ENCODE measurements around the gene CD80.

Gene CD80

DNA sequence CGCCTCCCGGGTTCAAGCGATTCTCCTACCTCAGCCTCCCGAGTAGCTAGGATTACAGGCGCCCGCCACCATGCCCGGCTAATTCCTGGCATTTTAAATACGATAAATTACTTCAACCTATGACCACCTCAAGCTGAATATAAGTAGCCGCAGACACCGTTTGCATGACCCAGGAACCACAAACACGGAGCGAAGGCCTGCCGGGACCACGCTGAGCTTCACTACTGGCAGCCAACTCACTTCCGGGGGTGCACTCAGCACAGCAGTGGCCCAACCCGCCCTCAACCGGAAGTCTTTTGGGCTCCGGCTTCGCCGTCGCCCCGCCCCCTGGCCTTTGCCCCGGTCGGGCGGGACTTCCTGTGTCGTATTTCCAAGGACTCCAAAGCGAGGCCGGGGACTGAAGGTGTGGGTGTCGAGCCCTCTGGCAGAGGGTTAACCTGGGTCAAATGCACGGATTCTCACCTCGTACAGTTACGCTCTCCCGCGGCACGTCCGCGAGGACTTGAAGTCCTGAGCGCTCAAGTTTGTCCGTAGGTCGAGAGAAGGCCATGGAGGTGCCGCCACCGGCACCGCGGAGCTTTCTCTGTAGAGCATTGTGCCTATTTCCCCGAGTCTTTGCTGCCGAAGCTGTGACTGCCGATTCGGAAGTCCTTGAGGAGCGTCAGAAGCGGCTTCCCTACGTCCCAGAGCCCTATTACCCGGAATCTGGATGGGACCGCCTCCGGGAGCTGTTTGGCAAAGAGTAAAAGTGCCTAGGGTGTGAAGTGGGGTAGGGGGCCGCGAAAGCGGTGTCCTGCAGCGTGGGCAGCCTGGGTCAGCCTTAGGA is 61.0 kb downstream of the CD80 start, which contains the start of gene TIMMDC1:
Gene TIMMDC1, plus strand, starts transcription at position 362 of the 826 bp plus-strand sequence. Its CDS starts 187 bp downstream, at position 549.
- DNase-seq (ENCODE audit: low read depth in 2 of 2), result peak; percentile 95 to 96

DNA sequence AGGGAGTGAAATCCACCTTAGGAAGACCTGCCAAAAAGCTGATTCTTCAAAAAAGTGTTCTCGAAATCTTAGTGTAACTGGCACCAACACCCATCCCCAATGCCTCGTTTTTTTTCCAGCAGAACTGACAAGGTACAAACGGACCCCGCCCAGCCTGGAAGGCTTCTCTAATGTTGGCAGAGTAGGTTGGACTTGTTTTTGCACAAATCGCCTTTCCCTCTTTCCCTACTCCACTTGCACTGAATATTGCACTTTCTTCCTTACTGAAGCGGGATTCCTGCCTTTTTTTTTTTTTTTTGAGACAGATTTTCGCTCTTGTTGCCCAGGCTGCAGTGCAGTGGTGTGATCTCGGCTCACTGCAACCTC is 61.6 kb downstream of the CD80 start:
- DNase-seq (ENCODE audit: low read depth in 2 of 2), result no peak

DNA sequence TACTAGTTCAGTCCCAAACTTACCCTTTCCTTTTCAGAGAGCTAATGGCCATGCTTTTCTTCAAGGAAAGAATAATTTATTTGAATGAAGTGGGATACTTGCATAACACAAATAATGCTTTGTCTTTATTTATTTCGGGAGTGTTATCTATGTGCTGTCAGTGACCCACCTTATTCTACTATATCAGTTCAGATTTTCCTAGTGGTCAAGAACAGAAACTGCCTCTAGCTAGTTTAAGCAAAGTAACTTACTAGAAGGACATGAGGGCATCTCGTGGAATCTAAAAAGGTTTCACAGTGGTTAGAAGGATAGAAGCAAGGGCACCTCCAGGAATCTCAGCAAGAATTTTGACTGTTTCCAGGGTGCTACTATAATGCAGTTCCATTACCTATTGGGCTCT is 64.8 kb downstream of the CD80 start:
- no peak for DNase-seq (ENCODE audit: low read depth in 2 of 2)

DNA sequence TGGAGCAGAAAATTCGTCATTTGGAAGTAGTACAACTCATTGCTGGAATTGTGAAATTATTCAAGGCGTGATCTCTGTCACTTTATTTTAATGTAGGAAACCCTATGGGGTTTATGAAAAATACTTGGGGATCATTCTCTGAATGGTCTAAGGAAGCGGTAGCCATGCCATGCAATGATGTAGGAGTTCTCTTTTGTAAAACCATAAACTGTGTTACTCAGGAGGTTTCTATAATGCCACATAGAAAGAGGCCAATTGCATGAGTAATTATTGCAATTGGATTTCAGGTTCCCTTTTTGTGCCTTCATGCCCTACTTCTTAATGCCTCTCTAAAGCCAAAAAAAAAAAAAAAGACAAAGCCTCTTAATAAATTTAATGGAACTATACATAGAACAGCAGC is 66.6 kb downstream of the CD80 start:
- DNase-seq (ENCODE audit: low read depth in 2 of 2), result no peak

DNA sequence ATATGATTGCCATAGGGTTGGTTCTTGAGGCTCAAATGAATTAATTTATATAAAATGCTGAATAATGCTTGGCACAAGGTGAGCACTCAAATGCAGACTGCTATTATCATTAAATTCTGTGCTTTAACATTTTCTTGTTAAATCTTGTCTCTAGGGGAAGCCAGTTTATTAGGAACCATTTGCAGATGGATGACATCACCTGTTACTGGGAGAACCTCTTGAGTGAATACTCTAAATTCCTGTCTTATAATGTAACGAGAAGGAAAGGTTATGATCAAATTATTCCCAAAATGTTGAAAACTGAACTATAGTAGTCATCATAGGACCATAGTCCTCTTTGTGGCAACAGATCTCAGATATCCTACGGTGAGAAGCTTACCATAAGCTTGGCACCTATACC is 67.3 kb downstream of the CD80 start:
- DNase-seq (ENCODE audit: low read depth in 2 of 2), result no peak

DNA sequence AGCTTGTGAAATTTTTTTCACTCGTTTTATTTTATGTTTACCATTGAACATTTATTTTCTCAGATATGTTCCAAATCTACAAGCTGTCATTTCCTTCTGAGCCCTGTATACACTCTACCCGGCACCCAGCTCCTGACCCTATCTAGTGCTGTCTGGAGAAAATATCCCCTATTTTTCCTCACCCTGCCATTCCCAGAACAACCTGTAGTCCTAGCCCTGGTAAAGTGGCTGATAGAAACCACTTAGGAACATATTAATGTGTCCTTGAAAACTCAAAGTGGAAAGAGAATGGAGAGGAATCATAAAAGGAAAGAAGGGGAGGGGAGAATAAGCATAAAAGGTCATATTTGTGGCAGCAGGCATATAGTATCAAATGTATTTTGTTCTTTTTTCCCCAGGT is 69.3 kb downstream of the CD80 start:
- DNase-seq (ENCODE audit: low read depth in 2 of 2), result no peak

DNA sequence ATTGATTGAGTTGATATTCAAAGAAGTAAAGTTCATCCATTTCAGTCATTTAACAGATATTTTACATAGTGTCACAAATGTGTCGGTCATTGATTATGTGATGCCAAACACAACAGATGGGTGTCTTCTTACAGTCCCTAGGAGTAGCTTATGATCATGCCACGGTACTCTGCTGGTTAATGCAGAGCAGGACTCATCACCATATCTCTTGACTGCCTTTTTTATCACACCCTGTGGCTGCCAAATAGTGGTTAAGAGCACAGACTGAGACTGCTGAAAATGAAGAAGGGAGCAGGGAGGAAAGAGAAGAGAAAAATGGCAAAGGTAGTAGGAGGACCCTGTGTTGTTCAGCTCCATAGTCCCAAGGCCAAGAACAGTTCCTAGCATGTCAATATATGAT is 73.9 kb downstream of the CD80 start:
- no peak for DNase-seq (ENCODE audit: low read depth in 2 of 2)

DNA sequence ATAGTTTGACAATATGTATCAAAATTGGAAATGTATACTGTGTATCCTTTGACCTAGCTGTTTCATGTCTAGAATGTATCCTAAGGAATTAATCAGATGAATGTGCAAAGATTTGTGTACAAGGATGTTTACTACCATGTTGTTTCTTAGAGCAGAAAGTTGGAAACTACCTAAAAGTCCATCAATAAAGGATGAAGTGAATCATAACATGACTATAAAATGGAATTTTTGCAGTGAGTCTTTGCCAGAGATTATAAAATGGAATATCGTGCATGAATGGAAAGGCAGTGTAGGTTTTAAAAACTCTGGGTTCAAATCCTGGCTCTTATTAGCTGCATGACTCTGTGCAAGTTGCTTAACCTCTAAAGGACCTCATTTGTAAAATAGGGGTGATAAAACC is 76.3 kb downstream of the CD80 start:
- DNase-seq (ENCODE audit: low read depth in 2 of 2), result no peak

DNA sequence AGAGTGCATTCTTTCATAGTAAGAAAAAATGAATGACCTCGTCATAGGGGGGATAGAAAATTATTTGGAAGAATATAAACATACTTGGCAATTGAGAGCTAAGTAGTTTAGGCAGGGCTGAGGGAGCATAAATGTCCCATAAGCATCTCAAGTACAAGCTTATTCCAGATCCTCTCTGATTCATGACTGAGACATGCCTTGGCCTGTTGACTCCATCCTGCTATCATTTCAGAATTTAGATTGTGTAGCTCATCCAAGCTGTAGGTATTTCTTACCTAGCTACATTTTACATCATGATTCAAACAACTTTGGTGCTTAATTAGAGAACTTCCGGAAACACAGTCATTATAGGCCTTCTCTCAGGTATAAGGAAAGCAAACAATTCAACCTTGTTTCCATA is 78.3 kb downstream of the CD80 start:
- no peak for DNase-seq (ENCODE audit: low read depth in 2 of 2)

All from activated CD8-positive, alpha-beta memory T cell treated with anti-CD3 and anti-CD28 coated beads for 4 hours (primary cell).